ENCODE measurements around the gene DDX41.

GRCh38 chr5:177515580-177515979 is 1.2 kb downstream of the DDX41 start:
- TF ChIP-seq CTCF (conservative IDR thresholded peaks at IDR 0.05; ENCODE audit: low read depth, low read length) (no peak), EZH2 (IDR thresholded peaks at IDR 0.05; ENCODE audit: low read length, unreplicated experiment) (no peak)
